AG04450 (cell line): ENCODE results near the gene TMEM115. TPM values are rescaled to one million over a fixed set of nuclear protein-coding genes. Genes with fewer than 3 reads are reported as not detected.

Experiments
- CTCF ChIA-PET: fragments of 300-600, 350-600 bp; formaldehyde crosslinking; extraction: SDS; loops from one replicate; lab custom pipeline; 2022; ENCODE audit warnings: antibody characterized with exemption, inconsistent platforms; lab: Charles Lee
- POLR2A ChIA-PET: fragments of 350-600 bp; formaldehyde crosslinking; extraction: SDS; loops from one replicate; lab custom pipeline; 2021; ENCODE audit warnings: antibody characterized with exemption, inconsistent platforms; lab: Yijun Ruan, JAX
- DNase-seq: peaks from one replicate; pipeline ENCODE4 v3.0.0-alpha.2; 2011; ENCODE audit warnings: low read depth, low spot score
- H3K27ac ChIP-seq: one replicate; pipeline ENCODE4 v1.5.1; 2012; ENCODE audit warnings: low read depth, low read length, control low read depth
- H3K27me3 ChIP-seq: one replicate; pipeline ENCODE4 v1.6.0; 2012; ENCODE audit warnings: low read length; ENCODE audit not compliant: control insufficient read depth, insufficient read depth
- H3K4me3 ChIP-seq: 2 replicates; pipeline ENCODE4 v1.5.1; 2011; ENCODE audit warnings: mild to moderate bottlenecking, low read depth, low read length, control low read depth
- H3K9me3 ChIP-seq: 2 replicates; pipeline ENCODE4 v1.5.1; 2012; ENCODE audit warnings: low read length; ENCODE audit not compliant: control insufficient read depth, insufficient read depth
- polyA plus RNA-seq: library from polyadenylated mRNA; depleted of rRNA; stranded (reverse); fragments of >200 nt; gene quantifications from 2 replicates; pipeline ENCODE4 v1.2.3, GENCODE V29; 2011
- TF ChIP-seq, protein P1 (sequence below): IDR thresholded peaks from 2 replicates; pipeline ENCODE4 v1.5.1; 2011; ENCODE audit warnings: low read depth, low read length, control low read depth, inconsistent platforms

Gene TMEM115
- polyA plus RNA-seq, 1 experiment = 26.6 TPM

DNA sequence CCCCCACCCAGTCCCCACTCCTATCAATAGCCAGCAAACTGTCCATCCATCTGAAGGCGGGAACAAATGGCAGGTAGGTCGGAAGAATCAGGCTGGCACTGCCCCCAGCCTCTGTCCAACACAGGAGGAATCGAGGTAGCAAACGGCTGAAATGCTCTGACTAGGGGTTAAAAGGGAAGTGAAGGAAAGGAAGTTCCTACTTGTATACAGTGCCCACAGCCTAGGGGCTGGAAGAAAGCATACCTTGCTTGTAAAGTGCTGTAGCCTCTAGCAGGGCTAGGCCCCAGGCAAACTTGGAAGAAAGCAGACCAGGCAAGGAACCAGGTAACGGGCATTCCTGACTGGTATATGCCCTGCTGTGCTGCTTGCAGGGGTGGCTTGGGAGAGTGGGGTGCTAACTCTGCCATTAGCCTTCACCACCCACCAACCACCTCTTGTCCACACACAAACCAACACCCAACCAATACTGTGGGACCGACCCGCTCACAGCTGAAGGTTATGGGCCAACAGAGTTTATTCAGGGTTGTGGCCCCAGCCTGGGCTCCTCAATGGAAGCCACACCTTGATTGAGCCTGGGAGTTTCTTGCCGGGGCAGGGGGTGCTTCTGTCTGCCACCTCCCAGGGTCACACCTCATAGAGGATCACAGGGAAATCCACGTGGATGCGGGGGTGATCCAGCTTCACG is 33.7 kb downstream of the TMEM115 start:
- H3K27ac ChIP-seq = no peak overlapping the region
- H3K9me3 ChIP-seq = no peaks in the 10 kb centered on the region; the same call in 1 of the 2 replicates
- H3K4me3 ChIP-seq = no peak overlapping the region
- ChIA-PET CTCF (interaction anchor here (0.6 to 1.9 kb wide), 6 partner anchors 20 to 624 kb away, joined by 3 to 15 read pairs (median 8); partner anchors contain the start of genes HYAL3 and NAA80), POLR2A (no interaction called here)
- TF ChIP-seq, protein P1, sequence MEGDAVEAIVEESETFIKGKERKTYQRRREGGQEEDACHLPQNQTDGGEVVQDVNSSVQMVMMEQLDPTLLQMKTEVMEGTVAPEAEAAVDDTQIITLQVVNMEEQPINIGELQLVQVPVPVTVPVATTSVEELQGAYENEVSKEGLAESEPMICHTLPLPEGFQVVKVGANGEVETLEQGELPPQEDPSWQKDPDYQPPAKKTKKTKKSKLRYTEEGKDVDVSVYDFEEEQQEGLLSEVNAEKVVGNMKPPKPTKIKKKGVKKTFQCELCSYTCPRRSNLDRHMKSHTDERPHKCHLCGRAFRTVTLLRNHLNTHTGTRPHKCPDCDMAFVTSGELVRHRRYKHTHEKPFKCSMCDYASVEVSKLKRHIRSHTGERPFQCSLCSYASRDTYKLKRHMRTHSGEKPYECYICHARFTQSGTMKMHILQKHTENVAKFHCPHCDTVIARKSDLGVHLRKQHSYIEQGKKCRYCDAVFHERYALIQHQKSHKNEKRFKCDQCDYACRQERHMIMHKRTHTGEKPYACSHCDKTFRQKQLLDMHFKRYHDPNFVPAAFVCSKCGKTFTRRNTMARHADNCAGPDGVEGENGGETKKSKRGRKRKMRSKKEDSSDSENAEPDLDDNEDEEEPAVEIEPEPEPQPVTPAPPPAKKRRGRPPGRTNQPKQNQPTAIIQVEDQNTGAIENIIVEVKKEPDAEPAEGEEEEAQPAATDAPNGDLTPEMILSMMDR = no peak
- no peaks in the 10 kb centered on the region for H3K27me3 ChIP-seq
- no peak for DNase-seq

DNA sequence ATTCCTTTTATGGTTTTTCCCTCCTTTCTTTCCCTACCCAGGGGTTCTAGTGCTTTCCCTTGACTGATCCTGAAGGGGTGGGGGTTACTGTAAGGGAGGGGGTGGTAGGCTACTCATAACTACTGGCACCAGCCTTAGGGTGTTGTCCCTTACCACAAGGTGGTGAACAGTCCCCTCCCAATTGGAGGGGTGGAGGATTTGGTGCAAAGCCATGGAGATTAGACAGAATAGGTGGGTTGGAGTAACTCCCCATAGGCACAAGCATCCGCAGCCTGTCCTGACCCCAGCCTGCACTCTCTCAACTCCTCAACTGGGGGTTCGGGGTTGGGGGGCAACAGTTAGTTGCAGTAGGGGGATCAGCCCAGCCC is 34.2 kb downstream of the TMEM115 start:
- ChIA-PET CTCF (interaction anchor here (0.6 to 1.9 kb wide), 11 partner anchors 9 to 625 kb away, joined by 3 to 15 read pairs (median 8); partner anchors contain the start of genes HYAL3 and NAA80), POLR2A (no interaction called here)
- Histone ChIP-seq H3K27me3 (no peaks in the 10 kb centered on the region), H3K27ac (no peak overlapping the region), H3K9me3 (no peaks in the 10 kb centered on the region; the same call in 1 of the 2 replicates), H3K4me3 (no peak overlapping the region)
- TF ChIP-seq, protein P1 = no peak
- DNase-seq = no peak

DNA sequence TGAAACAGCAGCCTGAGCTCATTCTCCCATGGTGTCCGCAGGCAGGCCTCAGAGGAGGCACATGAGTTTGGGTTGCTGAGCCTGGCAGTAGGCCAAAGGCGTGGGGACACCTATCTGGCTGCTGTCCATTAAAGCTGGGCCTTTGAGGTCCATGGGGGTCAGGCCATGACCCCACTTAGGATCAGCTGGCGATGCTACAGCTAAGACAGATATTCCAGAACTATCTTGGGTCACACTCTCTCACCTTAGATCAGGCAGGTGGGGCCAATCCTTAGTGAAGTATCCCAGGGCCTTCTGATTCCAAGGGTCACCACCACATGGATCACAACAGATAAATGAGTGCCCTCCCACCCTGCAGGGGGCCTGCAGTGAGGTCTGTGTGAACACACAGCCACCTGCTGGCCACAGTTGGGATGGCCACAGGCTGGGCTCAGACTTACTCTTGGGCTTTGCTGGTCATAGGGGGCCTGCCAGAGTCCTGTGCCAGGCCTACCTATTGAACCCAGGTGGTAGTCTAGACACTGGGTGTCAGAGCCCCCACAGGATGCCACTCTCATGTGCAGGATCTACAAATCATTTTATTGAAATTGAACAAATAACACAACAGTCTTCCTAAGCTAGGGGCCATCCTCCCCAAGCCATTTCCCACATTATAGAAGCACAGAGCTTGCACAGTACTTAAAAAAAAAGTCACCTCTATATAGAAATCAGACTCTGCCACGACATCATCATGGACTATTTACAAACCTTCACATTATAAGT is 34.8 kb downstream of the TMEM115 start:
- ChIA-PET POLR2A (interaction anchor here (0.6 to 1.0 kb wide), 4 partner anchors 9 to 89 kb away, joined by 3 to 4 read pairs (median 3); no protein-coding TSS in a partner anchor), CTCF (interaction anchor here (0.6 to 1.9 kb wide), 14 partner anchors 9 to 625 kb away, joined by 3 to 15 read pairs (median 8); partner anchors contain the start of genes HYAL3, NAA80 and RASSF1)
- TF ChIP-seq, protein P1 = peak; percentile 83
- H3K4me3 ChIP-seq = no peak overlapping the region
- peak; percentile 42 for DNase-seq
- no peaks in the 10 kb centered on the region for H3K27me3 ChIP-seq
- H3K9me3 ChIP-seq = no peaks in the 10 kb centered on the region; the same call in 1 of the 2 replicates
- H3K27ac ChIP-seq = no peak overlapping the region

DNA sequence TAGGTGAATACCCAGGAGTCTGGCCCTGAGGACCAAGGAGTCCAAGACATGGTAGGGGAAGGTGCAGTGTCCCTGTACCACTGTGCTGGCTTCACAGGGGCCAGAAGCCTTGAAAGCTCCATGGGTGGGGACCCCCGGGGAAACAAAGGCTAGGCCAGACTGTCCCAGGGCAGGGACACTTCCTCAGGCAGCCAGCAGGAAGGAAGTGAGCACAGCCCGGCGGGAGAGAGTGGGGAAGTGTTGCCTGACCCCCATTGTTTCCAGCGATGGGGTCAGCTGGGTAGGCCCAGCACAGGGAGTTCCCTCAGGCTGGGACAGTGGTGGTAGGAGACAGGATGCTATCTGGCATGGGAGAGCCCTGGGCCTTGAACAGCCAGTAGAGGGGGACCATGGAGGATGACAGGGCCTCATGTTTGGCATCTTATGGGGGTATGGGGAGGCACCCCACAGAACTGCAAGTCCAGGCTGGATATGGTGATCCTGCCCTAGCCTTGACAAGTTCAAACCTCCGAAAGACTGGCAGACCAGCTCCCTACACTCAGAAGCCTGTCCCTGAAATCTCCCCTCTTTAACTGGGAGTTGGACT is 35.6 kb downstream of the TMEM115 start:
- Histone ChIP-seq H3K9me3 (no peaks in the 10 kb centered on the region; the same call in 1 of the 2 replicates), H3K27ac (no peak overlapping the region), H3K4me3 (no peak overlapping the region), H3K27me3 (no peaks in the 10 kb centered on the region)
- POLR2A ChIA-PET = interaction anchor here (0.6 to 1.0 kb wide), 3 partner anchors 10 to 88 kb away, joined by 3 to 4 read pairs (median 3); no protein-coding TSS in a partner anchor
- CTCF ChIA-PET = interaction anchor here (0.6 to 1.9 kb wide), 10 partner anchors 13 to 130 kb away, joined by 3 to 15 read pairs (median 8); partner anchors contain the start of genes HYAL3, NAA80 and RASSF1
- no peak for DNase-seq
- TF ChIP-seq, protein P1 = no peak
